Esophagus muscularis mucosa (tissue), 4 donors: Measurements from ENCODE around the gene DDX49.
"Not testable (repeated sequence)": the region's sequence is repeated elsewhere in the genome, so short reads cannot be mapped to it uniquely, and the experiment has no call there.

Experiments
- EP300 ChIP-seq: sonication (generic); formaldehyde crosslinking; IDR thresholded peaks from one replicate; pipeline ENCODE4 v1.6.1; 2017; ENCODE audit warnings: antibody characterized with exemption
- POLR2A ChIP-seq: fragments of 450-650 bp; IDR thresholded peaks from one replicate; pipeline ENCODE4 v1.6.1; 2017; ENCODE audit warnings: antibody characterized with exemption, moderate library complexity, mild to moderate bottlenecking, low read depth
- POLR2AphosphoS5 ChIP-seq, 2 donors: sonication (generic); formaldehyde crosslinking; IDR thresholded peaks; one replicate each; pipeline ENCODE4 v1.6.1; 2017; ENCODE audit warnings: antibody characterized with exemption in 2 of 2
- TF ChIP-seq, protein P1 (sequence below), 3 experiments: fragments of 200-600 bp in 2 of 3; fragments of 450-650 bp in 1 of 3; sonication (generic) in 2 of 3; IDR thresholded peaks; one replicate each; pipeline ENCODE4 v1.5.1; 2017 to 2019; ENCODE audit warnings: antibody characterized with exemption in 3 of 3, mild to moderate bottlenecking in 2 of 3, moderate library complexity in 1 of 3

DNA sequence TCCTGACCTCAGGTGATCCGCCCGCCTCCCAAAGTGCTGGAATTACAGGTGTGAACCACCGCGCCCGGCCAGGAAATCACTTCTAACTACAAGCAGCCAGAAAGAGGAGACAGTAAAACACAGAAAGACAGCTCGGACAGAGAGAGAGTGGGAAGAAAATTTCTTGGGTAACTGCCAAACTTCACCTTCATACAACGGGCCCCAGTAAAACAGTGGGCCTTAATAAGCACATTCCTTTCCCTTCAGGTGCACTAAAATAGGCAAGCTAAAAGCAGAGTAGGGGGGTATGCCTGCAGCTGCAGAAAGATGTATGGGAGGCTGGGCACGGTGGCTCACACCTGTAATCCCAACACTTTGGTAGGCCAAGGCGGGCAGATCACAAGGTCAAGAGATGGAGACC is 1.9 kb upstream of the DDX49 start:
- TF ChIP-seq, protein P1, sequence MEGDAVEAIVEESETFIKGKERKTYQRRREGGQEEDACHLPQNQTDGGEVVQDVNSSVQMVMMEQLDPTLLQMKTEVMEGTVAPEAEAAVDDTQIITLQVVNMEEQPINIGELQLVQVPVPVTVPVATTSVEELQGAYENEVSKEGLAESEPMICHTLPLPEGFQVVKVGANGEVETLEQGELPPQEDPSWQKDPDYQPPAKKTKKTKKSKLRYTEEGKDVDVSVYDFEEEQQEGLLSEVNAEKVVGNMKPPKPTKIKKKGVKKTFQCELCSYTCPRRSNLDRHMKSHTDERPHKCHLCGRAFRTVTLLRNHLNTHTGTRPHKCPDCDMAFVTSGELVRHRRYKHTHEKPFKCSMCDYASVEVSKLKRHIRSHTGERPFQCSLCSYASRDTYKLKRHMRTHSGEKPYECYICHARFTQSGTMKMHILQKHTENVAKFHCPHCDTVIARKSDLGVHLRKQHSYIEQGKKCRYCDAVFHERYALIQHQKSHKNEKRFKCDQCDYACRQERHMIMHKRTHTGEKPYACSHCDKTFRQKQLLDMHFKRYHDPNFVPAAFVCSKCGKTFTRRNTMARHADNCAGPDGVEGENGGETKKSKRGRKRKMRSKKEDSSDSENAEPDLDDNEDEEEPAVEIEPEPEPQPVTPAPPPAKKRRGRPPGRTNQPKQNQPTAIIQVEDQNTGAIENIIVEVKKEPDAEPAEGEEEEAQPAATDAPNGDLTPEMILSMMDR (IDR thresholded peaks at IDR 0.05) = not testable (repeated sequence)
- not testable (repeated sequence) for TF ChIP-seq POLR2A; POLR2AphosphoS5 (IDR thresholded peaks at IDR 0.05); EP300
